ENCODE measurements around the gene RNF217. TPM values are rescaled to one million over a fixed set of nuclear protein-coding genes. Genes with fewer than 3 reads are reported as not detected.
"Not testable (repeated sequence)": the region's sequence is repeated elsewhere in the genome, so short reads cannot be mapped to it uniquely, and the experiment has no call there.

Gene RNF217
- total RNA-seq, result 14.6 and 27.7 TPM in 2 replicates

DNA sequence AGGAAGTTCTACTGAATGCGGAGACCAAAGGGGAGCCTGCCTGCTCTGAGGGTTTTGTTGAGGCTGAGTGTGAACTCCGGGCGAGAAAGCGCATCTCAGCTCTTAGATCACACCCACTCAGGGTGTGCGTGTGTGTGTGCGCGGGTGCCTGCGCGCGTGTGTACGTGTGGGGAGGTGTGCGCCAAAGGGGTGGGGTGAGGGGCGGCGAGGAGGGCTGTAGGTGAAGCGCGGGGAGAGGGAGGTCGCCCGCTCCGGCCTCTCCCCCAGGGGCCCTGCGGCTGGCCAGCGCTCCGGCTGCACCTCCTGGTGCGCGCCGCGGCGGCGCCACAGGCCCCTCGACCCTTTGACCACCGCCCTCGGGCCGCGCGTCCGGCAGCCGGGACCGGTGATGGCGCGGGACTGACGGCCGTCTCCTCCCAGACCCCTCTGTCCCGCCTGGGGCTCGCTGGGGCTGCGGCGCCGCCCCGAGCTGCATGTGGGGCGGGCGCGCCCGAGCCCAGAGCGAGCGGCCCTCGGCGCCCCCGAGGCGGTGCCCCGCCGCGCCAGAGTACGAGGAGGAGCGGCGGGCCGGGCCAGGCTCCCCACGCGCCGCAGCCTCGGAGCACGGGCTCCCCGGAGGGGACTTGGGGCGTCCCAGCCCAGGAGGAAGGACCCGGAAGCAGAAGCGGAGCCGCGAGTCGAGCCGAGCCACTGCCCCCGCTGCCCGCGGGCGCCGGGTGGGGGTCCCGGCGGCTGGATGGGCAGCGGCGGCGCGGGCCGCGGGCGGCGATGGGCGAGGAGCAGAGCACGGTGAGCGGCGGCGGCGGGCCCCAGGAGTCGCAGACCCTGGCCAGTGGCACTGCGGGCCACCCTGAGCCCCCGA is at the start of gene RNF217:
Gene RNF217, plus strand, starts transcription at position 661 of the 862 bp plus-strand sequence. Its CDS starts 108 bp downstream, at position 769.
- DNase-seq (ENCODE audit: low read depth), result peak; percentile 43

GRCh38 chr6:124913056-124913455 is 49.2 kb upstream of the RNF217 start:
- DNase-seq (ENCODE audit: low read depth), result no peak

DNA sequence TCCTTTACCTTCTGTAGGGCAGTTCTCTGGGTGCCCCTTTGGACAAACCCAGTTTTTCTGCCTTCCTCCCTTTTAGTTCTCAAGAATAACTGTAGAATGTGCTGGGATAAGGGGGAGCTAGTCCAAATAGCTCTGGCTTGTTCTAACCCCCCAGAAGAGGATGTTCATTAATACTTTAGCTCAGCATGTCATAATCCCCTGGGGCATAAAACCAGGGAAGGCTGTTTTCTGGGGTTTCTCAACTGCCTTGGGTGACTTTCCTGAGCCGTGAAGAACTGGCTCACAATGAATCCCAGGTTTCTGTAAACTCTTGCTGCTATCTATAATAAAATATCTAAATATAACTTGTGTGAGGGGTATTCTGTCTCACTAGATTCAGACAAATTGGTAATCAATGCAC is 44.5 kb upstream of the RNF217 start:
- no peak for DNase-seq (ENCODE audit: low read depth)

DNA sequence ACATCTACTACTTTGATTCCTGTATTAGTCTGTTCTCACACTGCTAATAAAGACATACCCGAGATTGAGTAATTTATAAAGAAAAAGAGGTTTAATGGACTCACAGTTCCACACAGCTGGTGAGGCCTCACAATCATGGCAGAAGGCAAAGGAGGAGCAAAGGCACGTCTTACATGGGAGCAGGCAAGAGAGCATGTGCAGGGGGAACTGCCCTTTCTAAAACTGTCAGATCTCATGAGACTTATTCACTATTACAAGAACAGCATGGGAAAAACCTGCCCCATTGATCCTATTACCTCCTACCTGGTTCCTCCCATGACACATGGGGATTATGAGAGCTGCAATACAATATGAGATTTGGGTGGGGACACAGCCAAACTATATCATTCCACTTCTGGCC is 42.5 kb upstream of the RNF217 start:
- DNase-seq (ENCODE audit: low read depth), result not testable (repeated sequence)

- DNase-seq (ENCODE audit: low read depth), result peak; percentile 30
Measured at GRCh38 chr6:124924333-124924759, 37.9 kb upstream of the RNF217 start.

DNA sequence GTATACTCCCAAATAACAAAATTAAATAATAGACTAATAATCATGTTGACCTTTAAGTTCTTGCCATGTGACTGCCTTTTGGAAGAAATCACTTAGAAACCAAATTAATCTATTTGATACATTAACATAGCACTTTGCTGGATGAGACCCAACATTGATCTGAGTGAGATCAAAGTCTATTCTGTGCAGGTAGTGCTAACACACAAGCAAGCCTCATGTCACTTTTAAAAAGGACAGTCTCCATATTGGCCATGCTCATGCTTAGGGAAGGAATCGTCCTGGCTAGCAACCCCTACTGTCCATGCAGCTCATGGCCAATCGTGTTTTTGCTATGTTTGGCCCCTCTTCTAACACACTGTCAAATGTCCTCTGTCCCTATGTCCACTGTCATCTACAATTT is 35.8 kb upstream of the RNF217 start:
- no peak for DNase-seq (ENCODE audit: low read depth)

- DNase-seq (ENCODE audit: low read depth), result peak; percentile 28
Measured at GRCh38 chr6:124927806-124928205, 34.4 kb upstream of the RNF217 start.

GRCh38 chr6:124928851-124929250 is 33.4 kb upstream of the RNF217 start:
- DNase-seq (ENCODE audit: low read depth), result no peak

DNA sequence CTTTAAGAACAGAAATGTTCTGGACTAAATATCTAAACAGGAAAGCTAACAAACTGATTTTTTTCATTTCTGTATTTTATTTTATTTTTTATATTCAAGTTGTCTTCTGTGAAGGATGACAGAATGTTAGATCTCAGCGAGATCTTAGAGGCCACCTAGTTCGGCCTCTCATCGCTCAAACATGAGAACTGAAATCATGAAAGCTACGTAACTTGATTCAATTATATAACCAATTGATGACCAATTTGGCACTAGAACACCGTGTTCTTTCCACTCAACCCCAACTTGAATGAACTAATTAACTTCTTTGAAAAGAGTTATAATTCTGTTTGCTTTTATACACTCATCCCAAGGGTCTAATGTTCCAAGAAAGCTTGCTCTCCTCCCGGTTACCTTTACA is 24.6 kb upstream of the RNF217 start:
- DNase-seq (ENCODE audit: low read depth), result no peak

DNA sequence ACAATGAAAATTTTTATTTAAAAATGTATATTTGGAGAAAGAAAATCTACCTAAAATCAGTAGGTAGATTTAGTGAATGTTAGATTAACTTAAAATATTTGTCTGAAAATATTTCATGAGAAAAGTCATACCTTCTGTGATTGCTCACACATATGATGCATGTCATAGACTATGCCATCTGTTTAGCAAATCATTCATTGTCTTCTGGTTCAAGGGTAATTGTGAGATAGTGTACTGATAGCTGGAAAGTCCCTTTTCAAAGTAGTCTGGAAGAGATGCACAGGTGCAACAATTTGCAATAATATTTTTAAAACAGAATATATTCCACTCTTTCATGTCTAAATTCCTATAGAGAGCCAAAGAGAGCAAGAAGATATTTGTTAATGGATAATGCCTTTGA is 21.0 kb upstream of the RNF217 start:
- no peak for DNase-seq (ENCODE audit: low read depth)

DNA sequence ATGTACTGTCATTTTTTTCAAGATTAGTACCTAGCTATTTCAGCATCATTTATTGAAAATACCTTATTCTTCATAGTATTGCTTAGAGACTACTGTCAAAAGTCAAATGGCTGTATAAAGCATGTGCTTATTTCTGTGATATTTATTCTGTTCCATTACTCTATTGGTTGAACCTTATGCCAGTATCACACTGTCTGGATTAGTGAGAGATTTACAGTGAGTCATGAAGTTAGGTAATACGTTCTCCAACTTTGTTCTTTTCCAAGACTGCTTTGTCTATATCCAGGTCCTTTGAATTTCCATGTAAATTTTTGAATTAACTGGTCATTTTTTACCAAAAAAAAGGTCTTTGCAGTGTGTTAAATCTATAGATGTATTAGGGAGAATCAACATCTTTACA is 18.6 kb upstream of the RNF217 start:
- DNase-seq (ENCODE audit: low read depth), result peak; percentile 45

DNA sequence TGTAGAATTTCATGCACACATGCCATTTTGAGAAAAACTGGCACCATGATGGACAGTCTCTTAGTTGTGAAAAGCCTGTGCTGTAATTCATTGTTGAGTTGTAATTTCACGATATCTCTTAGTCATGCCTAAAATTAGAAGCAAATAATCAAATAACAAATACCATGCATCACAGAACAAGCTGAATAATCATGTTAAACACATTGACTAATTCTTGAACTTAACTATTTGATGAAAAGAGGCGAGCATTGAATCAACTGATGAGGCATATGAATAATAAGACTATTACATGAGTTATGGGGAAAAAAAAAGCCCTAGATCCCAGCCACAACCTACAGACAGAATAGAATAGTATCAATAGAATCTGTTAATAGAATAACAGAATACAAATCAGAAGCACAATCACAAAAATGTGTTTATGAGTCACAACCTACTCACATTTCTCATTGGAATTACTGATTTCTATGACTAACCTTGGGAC is 14.2 kb upstream of the RNF217 start:
- DNase-seq (ENCODE audit: low read depth), result peak; percentile 30

DNA sequence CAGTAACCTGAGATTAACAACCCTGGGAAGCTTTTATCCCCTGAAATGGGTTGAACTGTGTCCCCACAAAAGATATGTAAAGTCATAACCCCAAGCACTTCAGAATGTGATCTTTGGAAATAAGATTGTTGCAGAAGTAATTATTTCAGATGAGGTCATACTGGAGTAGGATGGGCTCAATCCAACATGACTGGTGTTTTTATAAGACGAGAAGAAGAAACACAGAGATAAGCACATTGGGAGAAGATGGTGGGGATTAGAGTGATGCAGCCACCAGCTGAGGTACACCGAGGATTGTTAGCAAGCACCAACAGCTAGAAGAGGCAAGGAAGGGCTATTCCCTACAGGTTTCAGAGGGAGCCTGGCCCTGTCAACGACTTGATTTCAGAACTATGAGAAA is 12.5 kb upstream of the RNF217 start:
- no peak for DNase-seq (ENCODE audit: low read depth)

GRCh38 chr6:124953808-124954207 is 8.4 kb upstream of the RNF217 start:
- DNase-seq (ENCODE audit: low read depth), result no peak

DNA sequence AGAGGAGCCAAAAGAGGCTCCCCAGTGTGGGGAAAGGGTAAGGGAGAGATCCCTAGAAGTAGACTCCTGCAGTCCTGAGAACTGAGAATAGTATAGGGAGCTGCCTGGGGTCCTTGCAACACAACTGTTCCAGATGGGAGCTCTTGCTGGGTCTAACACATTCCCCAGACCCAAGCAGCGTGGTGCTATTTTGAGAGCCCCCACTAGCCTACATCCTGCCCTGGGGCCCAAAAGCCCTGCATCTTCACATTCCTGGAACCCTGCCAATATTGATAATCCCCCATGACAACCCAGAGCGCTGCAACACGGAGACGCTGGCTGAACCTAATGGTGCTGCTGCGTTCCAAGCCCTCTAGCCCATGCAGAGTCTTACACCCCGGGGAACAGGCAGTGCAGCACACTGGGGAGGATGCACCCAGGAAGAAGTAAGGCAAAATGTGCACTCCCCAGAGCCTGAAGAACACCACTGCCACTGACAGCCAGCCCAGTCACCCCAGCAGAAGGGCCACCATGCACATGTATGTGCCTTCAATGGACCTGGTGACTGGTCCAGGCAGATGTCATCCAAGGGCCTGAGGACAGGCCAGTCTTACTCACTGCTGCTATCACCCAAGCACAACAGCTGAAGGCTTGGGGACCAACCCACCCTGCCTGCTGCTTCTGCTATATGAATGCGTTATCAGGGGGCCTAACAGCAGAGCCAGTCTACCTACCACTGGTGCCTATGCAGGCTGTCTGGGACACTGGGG is 7.0 kb upstream of the RNF217 start:
- no peak for DNase-seq (ENCODE audit: low read depth)

DNA sequence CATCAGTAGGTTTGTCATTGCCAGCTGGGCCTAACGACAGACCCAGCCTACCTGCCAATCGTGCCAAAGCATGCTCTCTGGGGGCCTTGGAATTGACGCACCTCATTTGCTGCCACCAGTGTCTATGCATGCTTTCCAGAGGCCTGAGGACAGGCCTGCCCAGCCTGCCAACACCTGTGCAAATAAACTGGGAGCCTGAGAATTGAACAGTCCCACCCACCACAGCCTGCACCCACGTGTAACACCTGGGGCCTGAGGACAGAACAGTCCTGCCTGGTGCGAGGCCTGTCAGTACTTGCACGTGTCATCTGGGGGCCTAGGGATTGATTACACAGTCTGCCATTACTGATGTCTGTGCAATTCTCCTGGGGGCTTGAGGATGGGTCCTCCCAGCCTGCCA is 6.2 kb upstream of the RNF217 start:
- DNase-seq (ENCODE audit: low read depth), result no peak

- no peak for DNase-seq (ENCODE audit: low read depth)
Measured at GRCh38 chr6:124958149-124958548, 4.1 kb upstream of the RNF217 start.

GRCh38 chr6:124958759-124959354 is 3.4 kb upstream of the RNF217 start:
- DNase-seq (ENCODE audit: low read depth), result peak; percentile 43

DNA sequence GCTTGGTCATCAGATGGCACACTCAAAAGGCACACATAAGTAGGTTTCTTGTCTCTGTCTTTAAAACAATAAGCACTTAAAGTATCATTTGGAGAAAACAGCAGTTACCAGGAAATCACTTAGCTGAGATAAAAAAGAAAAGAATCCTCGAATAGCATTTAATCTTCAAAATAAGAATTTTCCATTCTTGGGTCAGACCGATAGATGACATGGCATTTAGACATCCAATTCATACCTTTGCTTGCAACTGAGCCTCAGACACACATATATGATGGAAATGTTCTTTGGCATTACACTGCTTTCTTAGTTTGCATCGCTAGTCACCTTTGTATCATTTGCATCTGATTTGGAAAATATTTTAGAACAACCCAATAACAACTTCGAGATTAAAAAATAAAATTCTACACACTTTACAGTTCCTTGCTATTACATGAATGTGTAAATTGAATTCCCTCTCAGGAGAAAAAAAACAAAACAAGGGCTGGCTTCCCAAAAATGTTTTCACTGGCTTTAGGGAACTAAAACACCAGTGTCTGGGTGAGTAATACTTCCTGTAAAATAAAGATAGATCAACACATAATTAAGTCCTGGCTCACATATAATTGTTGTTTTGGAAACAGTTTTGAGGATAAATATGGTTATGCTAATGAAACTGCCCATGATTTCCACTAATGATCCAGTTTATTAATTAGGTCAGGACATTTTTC is 1.3 kb upstream of the RNF217 start:
- peak; percentile 41 for DNase-seq (ENCODE audit: low read depth)

DNA sequence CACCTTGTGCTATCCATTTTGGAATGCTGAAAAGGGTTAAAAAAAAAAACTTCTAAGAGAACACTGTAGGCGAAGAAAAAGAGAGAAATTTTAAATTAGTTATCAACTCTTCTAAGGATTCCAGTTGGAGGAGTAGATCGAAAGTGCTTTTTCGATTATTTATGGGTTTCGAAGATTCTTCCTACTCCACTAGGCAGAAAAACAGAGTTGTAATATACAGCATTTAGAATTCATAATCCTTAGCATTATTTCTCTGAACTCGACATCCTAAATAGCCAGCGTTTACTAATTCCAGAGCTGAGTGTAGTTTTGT is 817 bp upstream of the RNF217 start:
- DNase-seq (ENCODE audit: low read depth), result no peak

DNA sequence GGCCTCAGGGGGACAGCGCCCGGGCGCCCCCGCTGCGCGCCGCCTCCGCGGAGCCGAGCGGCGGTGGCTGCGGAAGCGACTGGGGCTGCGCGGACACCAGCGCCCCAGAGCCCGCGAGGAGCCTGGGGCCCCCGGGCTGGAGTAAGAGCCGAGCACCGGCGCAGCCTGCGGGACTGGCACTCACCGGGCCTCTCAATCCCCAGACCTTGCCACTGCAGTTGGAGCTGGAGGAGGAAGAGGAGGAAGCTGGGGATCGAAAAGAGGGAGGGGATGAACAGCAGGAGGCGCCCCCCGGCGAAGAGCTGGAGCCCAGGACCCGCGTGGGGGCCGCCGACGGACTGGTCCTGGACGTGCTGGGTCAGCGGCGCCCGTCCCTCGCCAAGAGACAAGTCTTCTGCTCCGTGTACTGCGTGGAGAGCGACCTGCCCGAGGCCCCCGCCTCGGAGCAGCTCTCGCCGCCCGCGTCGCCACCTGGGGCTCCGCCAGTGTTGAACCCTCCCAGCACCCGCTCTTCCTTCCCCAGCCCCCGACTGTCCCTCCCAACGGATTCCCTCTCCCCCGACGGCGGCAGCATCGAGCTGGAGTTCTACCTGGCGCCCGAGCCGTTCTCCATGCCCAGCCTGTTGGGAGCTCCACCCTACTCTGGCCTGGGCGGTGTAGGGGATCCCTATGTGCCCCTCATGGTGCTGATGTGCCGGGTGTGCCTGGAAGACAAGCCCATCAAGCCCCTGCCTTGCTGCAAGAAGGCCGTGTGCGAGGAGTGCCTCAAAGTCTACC is 590 bp downstream of the RNF217 start:
- DNase-seq (ENCODE audit: low read depth), result no peak

Data from renal cortical epithelial cell (primary cell).